Measurements from ENCODE around the gene HNRNPC. TPM values are rescaled to one million over a fixed set of nuclear protein-coding genes. Genes with fewer than 3 reads are reported as not detected.
A peak's percentile ranks its signal among the peaks of the same experiment; 100 is the strongest.

Gene HNRNPC
- total RNA-seq, 1 donor from 2014 or later: 267 TPM

- no peak for DNase-seq
- no peak for ATAC-seq
- intact Hi-C loops (cut with micrococcal nuclease): no loop called here
Measured at GRCh38 chr14:21255385-21256101, 13.7 kb downstream of the HNRNPC start.

GRCh38 chr14:21252149-21252548 is 17.1 kb downstream of the HNRNPC start:
- intact Hi-C loops (cut with micrococcal nuclease): no loop called here
- ATAC-seq (no peak), DNase-seq (no peak)

- intact Hi-C loops (cut with micrococcal nuclease): no loop called here
- DNase-seq: no peak
- no peak for ATAC-seq
Measured at GRCh38 chr14:21251215-21251614, 18.0 kb downstream of the HNRNPC start.

- no peak for ATAC-seq
- intact Hi-C loops (cut with micrococcal nuclease): no loop called here
- no peak for DNase-seq
Measured at GRCh38 chr14:21248739-21249411, 20.4 kb downstream of the HNRNPC start.

- ATAC-seq (no peak), DNase-seq (no peak)
- intact Hi-C loops (cut with micrococcal nuclease): no loop called here
Measured at GRCh38 chr14:21248338-21248737, 20.9 kb downstream of the HNRNPC start.

GRCh38 chr14:21245813-21246212 is 23.4 kb downstream of the HNRNPC start:
- intact Hi-C loops (cut with micrococcal nuclease): no loop called here
- no peak for ATAC-seq

GRCh38 chr14:21244544-21244943 is 24.7 kb downstream of the HNRNPC start:
- intact Hi-C loops (cut with micrococcal nuclease): no loop called here
- no peak for DNase-seq
- ATAC-seq: no peak

More at GRCh38 chr14:21245813-21246212, 23.4 kb downstream of the HNRNPC start:
- DNase-seq: no peak

GRCh38 chr14:21241218-21241819 is 27.9 kb downstream of the HNRNPC start:
- no peak for ATAC-seq
- intact Hi-C loops (cut with micrococcal nuclease): no loop called here
- DNase-seq: no peak

GRCh38 chr14:21240417-21240816 is 28.8 kb downstream of the HNRNPC start:
- DNase-seq (no peak), ATAC-seq (peak; percentile 43)
- intact Hi-C loops (cut with micrococcal nuclease): no loop called here

- intact Hi-C loops (cut with micrococcal nuclease): loop anchor here (10.0 kb wide), 1 partner anchor 146 kb away; the partner anchor contains the start of gene SUPT16H
- no peak for ATAC-seq
- DNase-seq: no peak
Measured at GRCh38 chr14:21238823-21239518, 30.3 kb downstream of the HNRNPC start.

GRCh38 chr14:21236948-21237797 is 32.1 kb downstream of the HNRNPC start:
- intact Hi-C loops (cut with micrococcal nuclease): loop anchor here (10.0 kb wide), 1 partner anchor 148 kb away; the partner anchor contains the start of gene SUPT16H
- no peak for ATAC-seq
- DNase-seq: no peak

GRCh38 chr14:21234112-21234511 is 35.1 kb downstream of the HNRNPC start:
- intact Hi-C loops (cut with micrococcal nuclease): loop anchor here (10.0 kb wide), 1 partner anchor 151 kb away; the partner anchor contains the start of gene SUPT16H
- DNase-seq (no peak), ATAC-seq (no peak)

- intact Hi-C loops (cut with micrococcal nuclease): loop anchor here (10.0 kb wide), 1 partner anchor 151 kb away; the partner anchor contains the start of gene SUPT16H
- DNase-seq (no peak), ATAC-seq (peak; percentile 39)
Measured at GRCh38 chr14:21233457-21234076, 35.7 kb downstream of the HNRNPC start.

GRCh38 chr14:21231020-21231652 is 38.1 kb downstream of the HNRNPC start:
- no peak for DNase-seq
- no peak for ATAC-seq
- intact Hi-C loops (cut with micrococcal nuclease): loop anchor here (10.0 kb wide), 1 partner anchor 154 kb away; the partner anchor contains the start of gene SUPT16H

GRCh38 chr14:21229821-21230220 is 39.4 kb downstream of the HNRNPC start:
- no peak for ATAC-seq
- intact Hi-C loops (cut with micrococcal nuclease): loop anchor here (10.0 kb wide), 1 partner anchor 155 kb away; the partner anchor contains the start of gene SUPT16H
- no peak for DNase-seq

GRCh38 chr14:21227981-21228380 is 41.3 kb downstream of the HNRNPC start:
- no peak for ATAC-seq
- intact Hi-C loops (cut with micrococcal nuclease): no loop called here
- DNase-seq: no peak

GRCh38 chr14:21227150-21227549 is 42.1 kb downstream of the HNRNPC start:
- ATAC-seq: no peak

GRCh38 chr14:21226467-21226866 is 42.8 kb downstream of the HNRNPC start:
- ATAC-seq (no peak), DNase-seq (no peak)
- intact Hi-C loops (cut with micrococcal nuclease): no loop called here

More at GRCh38 chr14:21227150-21227549, 42.1 kb downstream of the HNRNPC start:
- no peak for DNase-seq
- intact Hi-C loops (cut with micrococcal nuclease): no loop called here
